Peyer's patch (tissue), 4 donors: ENCODE data around the gene NKD1.

Source experiments
- POLR2A ChIP-seq, 2 donors: fragments of 450-650 bp; IDR thresholded peaks; one replicate each; pipeline ENCODE4 v1.5.1; 2017; ENCODE audit warnings: antibody characterized with exemption in 2 of 2, mild to moderate bottlenecking in 2 of 2, moderate library complexity in 2 of 2
- TF ChIP-seq, protein P1 (sequence below), 6 experiments: fragments of 450-650 bp in 4 of 6; fragments of 200-600 bp in 2 of 6; sonication (generic) in 1 of 6; IDR thresholded peaks; one replicate each; pipeline ENCODE4 v1.5.1; 2017 to 2019; ENCODE audit warnings: antibody characterized with exemption in 6 of 6, mild to moderate bottlenecking in 3 of 6, moderate library complexity in 1 of 6

GRCh38 chr16:50657241-50657640 lies 109.0 kb downstream of the NKD1 start:
- TF ChIP-seq, protein P1, sequence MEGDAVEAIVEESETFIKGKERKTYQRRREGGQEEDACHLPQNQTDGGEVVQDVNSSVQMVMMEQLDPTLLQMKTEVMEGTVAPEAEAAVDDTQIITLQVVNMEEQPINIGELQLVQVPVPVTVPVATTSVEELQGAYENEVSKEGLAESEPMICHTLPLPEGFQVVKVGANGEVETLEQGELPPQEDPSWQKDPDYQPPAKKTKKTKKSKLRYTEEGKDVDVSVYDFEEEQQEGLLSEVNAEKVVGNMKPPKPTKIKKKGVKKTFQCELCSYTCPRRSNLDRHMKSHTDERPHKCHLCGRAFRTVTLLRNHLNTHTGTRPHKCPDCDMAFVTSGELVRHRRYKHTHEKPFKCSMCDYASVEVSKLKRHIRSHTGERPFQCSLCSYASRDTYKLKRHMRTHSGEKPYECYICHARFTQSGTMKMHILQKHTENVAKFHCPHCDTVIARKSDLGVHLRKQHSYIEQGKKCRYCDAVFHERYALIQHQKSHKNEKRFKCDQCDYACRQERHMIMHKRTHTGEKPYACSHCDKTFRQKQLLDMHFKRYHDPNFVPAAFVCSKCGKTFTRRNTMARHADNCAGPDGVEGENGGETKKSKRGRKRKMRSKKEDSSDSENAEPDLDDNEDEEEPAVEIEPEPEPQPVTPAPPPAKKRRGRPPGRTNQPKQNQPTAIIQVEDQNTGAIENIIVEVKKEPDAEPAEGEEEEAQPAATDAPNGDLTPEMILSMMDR (IDR thresholded peaks at IDR 0.05): no peak
- no peak for TF ChIP-seq POLR2A (IDR thresholded peaks at IDR 0.05)
